ENCODE results near the gene FA2H.

Gene FA2H

GRCh38 chr16:74761665-74762064 is 13.0 kb downstream of the FA2H start:
- H3K27ac ChIP-seq (replicated peaks) = no peak overlapping the region
- DNase-seq (ENCODE audit: low read depth in 1 of 2, low spot score in 1 of 2) = no peak
- TF ChIP-seq GABPA (IDR thresholded peaks at IDR 0.05; ENCODE audit: low read depth) (no peak), SPI1 (IDR thresholded peaks at IDR 0.05; ENCODE audit: borderline replicate concordance, low read depth) (no peak), POLR2AphosphoS5 (IDR thresholded peaks at IDR 0.05; ENCODE audit: low read depth) (no peak)
- TF ChIP-seq, protein P1, sequence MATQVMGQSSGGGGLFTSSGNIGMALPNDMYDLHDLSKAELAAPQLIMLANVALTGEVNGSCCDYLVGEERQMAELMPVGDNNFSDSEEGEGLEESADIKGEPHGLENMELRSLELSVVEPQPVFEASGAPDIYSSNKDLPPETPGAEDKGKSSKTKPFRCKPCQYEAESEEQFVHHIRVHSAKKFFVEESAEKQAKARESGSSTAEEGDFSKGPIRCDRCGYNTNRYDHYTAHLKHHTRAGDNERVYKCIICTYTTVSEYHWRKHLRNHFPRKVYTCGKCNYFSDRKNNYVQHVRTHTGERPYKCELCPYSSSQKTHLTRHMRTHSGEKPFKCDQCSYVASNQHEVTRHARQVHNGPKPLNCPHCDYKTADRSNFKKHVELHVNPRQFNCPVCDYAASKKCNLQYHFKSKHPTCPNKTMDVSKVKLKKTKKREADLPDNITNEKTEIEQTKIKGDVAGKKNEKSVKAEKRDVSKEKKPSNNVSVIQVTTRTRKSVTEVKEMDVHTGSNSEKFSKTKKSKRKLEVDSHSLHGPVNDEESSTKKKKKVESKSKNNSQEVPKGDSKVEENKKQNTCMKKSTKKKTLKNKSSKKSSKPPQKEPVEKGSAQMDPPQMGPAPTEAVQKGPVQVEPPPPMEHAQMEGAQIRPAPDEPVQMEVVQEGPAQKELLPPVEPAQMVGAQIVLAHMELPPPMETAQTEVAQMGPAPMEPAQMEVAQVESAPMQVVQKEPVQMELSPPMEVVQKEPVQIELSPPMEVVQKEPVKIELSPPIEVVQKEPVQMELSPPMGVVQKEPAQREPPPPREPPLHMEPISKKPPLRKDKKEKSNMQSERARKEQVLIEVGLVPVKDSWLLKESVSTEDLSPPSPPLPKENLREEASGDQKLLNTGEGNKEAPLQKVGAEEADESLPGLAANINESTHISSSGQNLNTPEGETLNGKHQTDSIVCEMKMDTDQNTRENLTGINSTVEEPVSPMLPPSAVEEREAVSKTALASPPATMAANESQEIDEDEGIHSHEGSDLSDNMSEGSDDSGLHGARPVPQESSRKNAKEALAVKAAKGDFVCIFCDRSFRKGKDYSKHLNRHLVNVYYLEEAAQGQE (IDR thresholded peaks at IDR 0.05; ENCODE audit: insufficient replicate concordance, low read depth) = no peak
- TF ChIP-seq, protein P2, sequence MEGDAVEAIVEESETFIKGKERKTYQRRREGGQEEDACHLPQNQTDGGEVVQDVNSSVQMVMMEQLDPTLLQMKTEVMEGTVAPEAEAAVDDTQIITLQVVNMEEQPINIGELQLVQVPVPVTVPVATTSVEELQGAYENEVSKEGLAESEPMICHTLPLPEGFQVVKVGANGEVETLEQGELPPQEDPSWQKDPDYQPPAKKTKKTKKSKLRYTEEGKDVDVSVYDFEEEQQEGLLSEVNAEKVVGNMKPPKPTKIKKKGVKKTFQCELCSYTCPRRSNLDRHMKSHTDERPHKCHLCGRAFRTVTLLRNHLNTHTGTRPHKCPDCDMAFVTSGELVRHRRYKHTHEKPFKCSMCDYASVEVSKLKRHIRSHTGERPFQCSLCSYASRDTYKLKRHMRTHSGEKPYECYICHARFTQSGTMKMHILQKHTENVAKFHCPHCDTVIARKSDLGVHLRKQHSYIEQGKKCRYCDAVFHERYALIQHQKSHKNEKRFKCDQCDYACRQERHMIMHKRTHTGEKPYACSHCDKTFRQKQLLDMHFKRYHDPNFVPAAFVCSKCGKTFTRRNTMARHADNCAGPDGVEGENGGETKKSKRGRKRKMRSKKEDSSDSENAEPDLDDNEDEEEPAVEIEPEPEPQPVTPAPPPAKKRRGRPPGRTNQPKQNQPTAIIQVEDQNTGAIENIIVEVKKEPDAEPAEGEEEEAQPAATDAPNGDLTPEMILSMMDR (IDR thresholded peaks at IDR 0.05; ENCODE audit: insufficient read depth, low read length) = no peak

DNA sequence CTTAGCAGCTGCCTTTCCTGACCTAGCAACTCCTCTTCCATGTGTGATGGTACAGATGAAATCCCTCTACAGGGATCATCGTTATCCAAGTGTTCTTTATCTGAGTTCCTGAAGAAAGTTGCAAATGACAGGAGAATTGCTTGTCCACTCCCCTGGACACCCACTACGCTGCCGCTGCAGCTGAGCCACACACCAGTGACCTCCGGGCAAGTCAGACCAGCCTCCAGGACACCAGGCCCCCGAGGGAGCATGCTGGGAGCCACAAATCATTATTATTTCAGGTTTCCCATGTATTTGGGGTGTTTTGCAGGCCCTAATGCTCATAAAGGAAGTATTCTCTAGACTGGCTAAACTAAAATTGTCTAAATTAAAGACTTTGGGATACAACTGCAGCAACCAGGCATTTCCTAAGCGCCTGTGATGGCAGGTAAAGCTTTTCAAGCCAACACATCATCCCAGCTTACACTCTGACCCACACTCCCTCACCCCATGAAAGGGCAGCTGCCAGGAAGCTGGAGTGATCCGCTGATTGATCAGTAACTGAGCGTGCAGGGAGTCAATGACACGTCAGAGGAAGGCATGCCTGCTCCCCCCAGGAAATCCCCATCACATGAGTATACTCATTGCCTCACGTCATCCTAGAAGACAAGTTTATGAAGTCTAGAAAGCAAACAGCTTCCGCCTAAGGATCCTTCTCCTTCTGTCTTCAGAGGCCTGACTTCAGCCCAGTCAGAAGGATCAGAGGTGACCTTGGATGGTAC is 14.4 kb downstream of the FA2H start:
- Histone ChIP-seq H3K27me3 (ENCODE audit: insufficient read depth, poor library complexity, severe bottlenecking) (no peaks in the 10 kb centered on the region), H3K4me3 (replicated peaks; ENCODE audit: insufficient read depth, low read length) (no peak overlapping the region), H3K27ac (replicated peaks) (no peak overlapping the region)
- no peak for DNase-seq (ENCODE audit: low read depth in 1 of 2, low spot score in 1 of 2)
- no peak for TF ChIP-seq POLR2AphosphoS5 (IDR thresholded peaks at IDR 0.05; ENCODE audit: low read depth)
- TF ChIP-seq GABPA (IDR thresholded peaks at IDR 0.05; ENCODE audit: low read depth) = no peak
- TF ChIP-seq, protein P1 (IDR thresholded peaks at IDR 0.05; ENCODE audit: insufficient replicate concordance, low read depth) = no peak
- TF ChIP-seq SPI1 (IDR thresholded peaks at IDR 0.05; ENCODE audit: borderline replicate concordance, low read depth) = no peak
- TF ChIP-seq, protein P2 (IDR thresholded peaks at IDR 0.05; ENCODE audit: insufficient read depth, low read length) = no peak

More at GRCh38 chr16:74761665-74762064, 13.0 kb downstream of the FA2H start:
- Histone ChIP-seq H3K4me3 (replicated peaks; ENCODE audit: insufficient read depth, low read length) (no peak overlapping the region), H3K27me3 (ENCODE audit: insufficient read depth, poor library complexity, severe bottlenecking) (no peaks in the 10 kb centered on the region)

GRCh38 chr16:74759564-74759963 is 15.1 kb downstream of the FA2H start:
- no peak for DNase-seq (ENCODE audit: low read depth in 1 of 2, low spot score in 1 of 2)
- Histone ChIP-seq H3K4me3 (replicated peaks; ENCODE audit: insufficient read depth, low read length) (no peak overlapping the region), H3K27me3 (ENCODE audit: insufficient read depth, poor library complexity, severe bottlenecking) (no peaks in the 10 kb centered on the region), H3K27ac (replicated peaks) (no peak overlapping the region)
- TF ChIP-seq POLR2AphosphoS5 (IDR thresholded peaks at IDR 0.05; ENCODE audit: low read depth) = no peak
- TF ChIP-seq, protein P1 (IDR thresholded peaks at IDR 0.05; ENCODE audit: insufficient replicate concordance, low read depth) = no peak
- no peak for TF ChIP-seq GABPA (IDR thresholded peaks at IDR 0.05; ENCODE audit: low read depth)
- TF ChIP-seq SPI1 (IDR thresholded peaks at IDR 0.05; ENCODE audit: borderline replicate concordance, low read depth) = no peak
- TF ChIP-seq, protein P2 (IDR thresholded peaks at IDR 0.05; ENCODE audit: insufficient read depth, low read length) = no peak

Data from HL-60 (cell line).